ENCODE results near the gene CFAP99. TPM values are rescaled to one million over a fixed set of nuclear protein-coding genes. Genes with fewer than 3 reads are reported as not detected.

Gene CFAP99
- total RNA-seq, 4 donors from 2014 or later, result 0.21 to 0.46 TPM; not detected in 2

DNA sequence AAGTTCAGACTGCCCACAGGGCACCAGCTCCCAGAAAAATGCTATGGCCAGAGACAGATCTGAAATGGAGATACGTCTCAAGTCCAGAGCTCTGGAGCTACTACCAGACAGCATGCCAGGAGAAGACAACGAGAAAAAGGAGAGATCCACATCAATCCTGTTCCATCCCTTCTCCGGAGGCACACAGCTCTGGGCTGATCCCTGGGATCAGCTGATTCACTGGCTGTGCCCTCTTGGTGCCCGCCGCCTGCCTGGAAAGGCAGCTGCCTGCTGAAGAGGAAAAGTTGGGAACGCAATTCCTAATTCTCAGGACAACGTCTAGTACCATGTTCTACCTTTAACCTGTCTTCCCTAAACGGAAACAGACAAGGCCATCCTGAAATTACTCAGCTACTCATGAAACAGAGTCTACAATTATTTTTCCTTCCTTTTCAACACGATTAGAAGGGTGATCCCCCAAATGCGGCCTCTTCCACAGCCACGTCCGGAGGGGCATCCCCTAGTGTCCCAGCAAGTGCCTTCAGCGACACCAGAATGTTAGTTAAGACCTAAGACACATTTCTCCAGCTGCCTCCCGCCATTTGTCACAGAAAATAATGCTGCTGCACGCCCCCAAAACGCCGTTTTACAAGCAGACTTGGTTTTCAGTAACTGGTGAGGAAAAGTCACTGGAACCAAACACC is 2.7 kb upstream of the CFAP99 start:
- intact Hi-C loops (cut with DNase I; ENCODE audit: low total_unique reads), result loop anchor here (5.0 kb wide), 1 partner anchor 526 kb away; no protein-coding TSS in a partner anchor
- H3K4me3 ChIP-seq, result no peak overlapping the region

DNA sequence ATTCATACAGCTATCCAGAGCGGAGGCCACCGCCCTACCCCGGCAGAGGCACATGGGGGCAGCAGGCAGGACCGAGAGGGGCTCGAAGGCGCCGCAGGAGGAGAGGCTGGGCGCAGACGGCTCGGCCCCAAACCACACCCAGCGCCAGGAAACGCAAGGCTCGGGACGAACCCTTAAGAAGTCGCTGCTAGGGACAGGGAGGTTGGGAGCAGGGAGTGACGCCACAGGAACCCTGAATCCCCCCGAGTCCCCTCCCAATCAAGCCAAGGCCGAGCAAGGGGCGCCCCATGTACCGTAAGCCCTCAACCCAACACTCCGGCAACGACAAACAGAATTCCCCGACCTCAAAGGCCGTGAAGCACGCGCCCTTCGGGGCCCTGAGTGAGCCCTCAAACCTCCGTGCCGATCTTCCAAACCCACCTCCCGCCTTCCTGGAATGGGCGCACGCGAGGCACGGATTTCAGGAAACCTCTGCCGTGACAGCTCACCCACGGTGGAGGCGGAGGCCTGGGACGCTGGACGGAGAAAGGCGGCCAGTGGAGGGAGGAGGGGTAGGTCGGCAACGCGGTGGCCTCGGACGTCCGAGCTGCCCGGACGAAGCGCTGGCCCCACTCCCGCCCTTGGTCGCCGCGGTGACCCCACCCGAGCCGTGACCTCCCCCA is 2.1 kb upstream of the CFAP99 start:
- no peaks in the 10 kb centered on the region for H3K36me3 ChIP-seq
- H3K9me3 ChIP-seq, result no peaks in the 10 kb centered on the region
- peak overlapping the region; percentile 15 to 33 for H3K4me3 ChIP-seq
- no peak for DNase-seq
- intact Hi-C loops (cut with DNase I; ENCODE audit: low total_unique reads), result loop anchor here (5.0 kb wide), 1 partner anchor 526 kb away; no protein-coding TSS in a partner anchor
- H3K27me3 ChIP-seq, result peaks cover 0 to 13% of the 10 kb centered on the region in 2 donors
- peak overlapping the region in 1 of 2 donors; percentile 4 for H3K27ac ChIP-seq
- peaks cover 0 to 4% of the 10 kb centered on the region in 2 donors for H3K4me1 ChIP-seq
- TF ChIP-seq, protein P1, sequence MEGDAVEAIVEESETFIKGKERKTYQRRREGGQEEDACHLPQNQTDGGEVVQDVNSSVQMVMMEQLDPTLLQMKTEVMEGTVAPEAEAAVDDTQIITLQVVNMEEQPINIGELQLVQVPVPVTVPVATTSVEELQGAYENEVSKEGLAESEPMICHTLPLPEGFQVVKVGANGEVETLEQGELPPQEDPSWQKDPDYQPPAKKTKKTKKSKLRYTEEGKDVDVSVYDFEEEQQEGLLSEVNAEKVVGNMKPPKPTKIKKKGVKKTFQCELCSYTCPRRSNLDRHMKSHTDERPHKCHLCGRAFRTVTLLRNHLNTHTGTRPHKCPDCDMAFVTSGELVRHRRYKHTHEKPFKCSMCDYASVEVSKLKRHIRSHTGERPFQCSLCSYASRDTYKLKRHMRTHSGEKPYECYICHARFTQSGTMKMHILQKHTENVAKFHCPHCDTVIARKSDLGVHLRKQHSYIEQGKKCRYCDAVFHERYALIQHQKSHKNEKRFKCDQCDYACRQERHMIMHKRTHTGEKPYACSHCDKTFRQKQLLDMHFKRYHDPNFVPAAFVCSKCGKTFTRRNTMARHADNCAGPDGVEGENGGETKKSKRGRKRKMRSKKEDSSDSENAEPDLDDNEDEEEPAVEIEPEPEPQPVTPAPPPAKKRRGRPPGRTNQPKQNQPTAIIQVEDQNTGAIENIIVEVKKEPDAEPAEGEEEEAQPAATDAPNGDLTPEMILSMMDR (IDR thresholded peaks at IDR 0.05), result no peak
- TF ChIP-seq POLR2A (IDR thresholded peaks at IDR 0.05), result no peak

More for the DNA sequence above, 2.7 kb upstream of the CFAP99 start:
- no peak for TF ChIP-seq POLR2A (IDR thresholded peaks at IDR 0.05)
- TF ChIP-seq, protein P1 (IDR thresholded peaks at IDR 0.05), result no peak
- H3K4me1 ChIP-seq, result peaks cover 0 to 4% of the 10 kb centered on the region in 2 donors
- no peaks in the 10 kb centered on the region for H3K36me3 ChIP-seq
- no peaks in the 10 kb centered on the region for H3K9me3 ChIP-seq
- no peak overlapping the region for H3K27ac ChIP-seq
- DNase-seq, result no peak
- peaks cover 0 to 13% of the 10 kb centered on the region in 2 donors for H3K27me3 ChIP-seq

DNA sequence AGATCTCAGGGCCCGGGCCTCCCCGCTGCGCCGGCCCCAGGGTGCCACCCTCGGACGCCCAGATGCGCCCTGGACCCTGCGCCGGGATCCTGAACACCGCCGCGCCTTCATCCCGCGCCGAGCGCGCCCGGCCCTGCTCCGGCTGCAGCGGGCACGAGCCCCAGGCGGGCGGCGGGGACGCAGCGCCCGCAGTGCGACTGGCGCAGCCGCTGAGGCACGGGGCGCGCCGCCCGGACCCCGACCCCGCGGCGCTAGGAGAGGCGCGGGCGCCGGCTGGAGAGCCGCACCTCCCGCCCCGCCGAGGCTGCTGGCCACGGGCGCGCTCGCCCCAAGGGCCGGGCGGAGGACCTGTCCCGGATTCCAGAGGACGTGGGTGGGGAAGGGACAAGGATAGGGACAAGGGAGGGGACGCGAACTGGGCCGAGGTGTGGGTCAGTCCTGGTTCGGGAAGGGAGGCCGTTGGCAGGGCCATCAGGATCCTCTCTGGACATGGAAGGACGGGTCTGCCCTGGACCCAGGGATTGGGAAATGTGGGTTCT is 1.5 kb upstream of the CFAP99 start:
- Histone ChIP-seq H3K27me3 (peaks cover 0 to 13% of the 10 kb centered on the region in 2 donors), H3K36me3 (no peaks in the 10 kb centered on the region), H3K4me1 (peaks cover 0 to 4% of the 10 kb centered on the region in 2 donors), H3K9me3 (no peaks in the 10 kb centered on the region), H3K4me3 (peak overlapping the region; percentile 33 to 64), H3K27ac (peak overlapping the region in 1 of 2 donors; percentile 4)
- no peak for DNase-seq
- intact Hi-C loops (cut with DNase I; ENCODE audit: low total_unique reads), result loop anchor here (5.0 kb wide), 1 partner anchor 525 kb away; no protein-coding TSS in a partner anchor
- TF ChIP-seq, protein P1 (IDR thresholded peaks at IDR 0.05), result no peak

DNA sequence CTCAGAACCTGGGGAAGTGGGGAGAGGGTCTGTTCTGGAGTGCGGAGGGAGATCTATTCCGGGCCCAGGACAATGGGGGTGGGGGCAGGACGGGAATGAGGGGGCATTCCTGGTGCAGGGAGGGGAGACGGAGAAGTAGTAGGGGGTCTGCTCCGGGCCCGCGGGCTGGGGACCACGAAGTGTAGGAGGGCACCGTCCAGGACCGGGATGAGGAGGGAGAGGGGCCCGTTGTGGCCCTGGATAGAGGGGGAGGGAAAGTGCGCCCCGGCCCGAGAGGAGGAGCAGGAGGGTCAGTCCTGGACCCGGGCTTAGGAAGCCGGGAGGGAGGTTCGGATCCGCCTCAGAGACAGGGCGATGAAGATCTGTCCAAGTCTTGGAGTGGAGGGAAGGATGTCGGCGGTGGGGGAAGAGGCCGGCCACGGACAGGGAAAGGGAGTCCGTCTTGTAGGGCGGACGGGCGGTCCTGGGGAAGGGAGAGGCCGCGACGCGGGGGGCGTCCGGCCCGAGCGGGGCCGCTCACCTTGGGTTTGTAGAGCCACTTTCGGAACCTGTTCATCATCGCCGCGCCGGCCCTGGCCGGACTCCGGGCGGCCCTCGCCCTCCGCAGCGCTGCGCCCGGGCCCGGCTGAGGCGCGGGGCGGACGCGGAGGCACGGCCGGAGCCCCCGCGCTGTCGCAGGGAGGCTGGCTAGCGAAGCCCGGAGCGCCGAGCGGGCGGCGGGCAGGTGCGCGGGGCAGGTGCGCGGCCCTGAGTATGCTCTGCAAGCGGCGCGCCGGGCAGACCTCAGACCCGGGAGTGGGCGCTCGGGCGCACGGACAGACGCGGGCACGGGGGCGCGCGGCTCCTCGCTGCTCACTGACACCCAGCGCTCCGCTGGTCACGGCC is 748 bp upstream of the CFAP99 start, which contains the start of gene ZFYVE28:
Gene ZFYVE28 (minus strand): TSS at position 881 of the 885 bp plus-strand sequence. CDS start 322 bp downstream, at position 559.
- DNase-seq, result no peak
- Histone ChIP-seq H3K4me1 (peaks cover 0 to 4% of the 10 kb centered on the region in 2 donors), H3K4me3 (peak within 1 kb of the TSS; percentile 33 to 64), H3K36me3 (no peaks in the 10 kb centered on the region), H3K27ac (no peak within 1 kb of the TSS), H3K27me3 (peaks cover 0 to 13% of the 10 kb centered on the region in 2 donors), H3K9me3 (no peaks in the 10 kb centered on the region)
- TF ChIP-seq POLR2A (IDR thresholded peaks at IDR 0.05), result peak; percentile 37 to 46
- TF ChIP-seq, protein P1 (IDR thresholded peaks at IDR 0.05), result no peak
- intact Hi-C loops (cut with DNase I; ENCODE audit: low total_unique reads), result loop anchor here (5.0 kb wide), 1 partner anchor 524 kb away; no protein-coding TSS in a partner anchor

All from uterus (tissue), 4 donors.